ENCODE data around the gene SPECC1L.

SPECC1L gene

DNA sequence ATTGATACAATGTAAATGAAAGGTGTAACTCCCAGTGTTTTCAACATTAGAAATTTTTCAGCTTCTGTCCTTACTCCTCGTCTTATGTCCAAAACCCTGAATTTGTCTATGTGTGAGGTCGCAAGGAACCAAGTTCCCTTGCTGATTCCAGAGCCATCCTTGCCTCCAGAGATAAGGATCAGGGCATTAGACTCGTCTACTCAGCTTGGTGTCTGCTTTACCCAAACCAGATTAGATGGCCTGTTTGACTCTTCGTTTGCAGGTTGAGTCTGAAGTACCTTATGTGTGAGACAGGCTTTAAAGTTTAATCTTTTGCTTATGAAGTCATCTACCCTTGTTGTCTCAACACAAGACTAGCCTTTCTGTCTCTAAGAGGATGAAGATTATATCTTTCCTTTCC, 55.6 kb downstream of the SPECC1L start:
- no peak for DNase-seq

DNA sequence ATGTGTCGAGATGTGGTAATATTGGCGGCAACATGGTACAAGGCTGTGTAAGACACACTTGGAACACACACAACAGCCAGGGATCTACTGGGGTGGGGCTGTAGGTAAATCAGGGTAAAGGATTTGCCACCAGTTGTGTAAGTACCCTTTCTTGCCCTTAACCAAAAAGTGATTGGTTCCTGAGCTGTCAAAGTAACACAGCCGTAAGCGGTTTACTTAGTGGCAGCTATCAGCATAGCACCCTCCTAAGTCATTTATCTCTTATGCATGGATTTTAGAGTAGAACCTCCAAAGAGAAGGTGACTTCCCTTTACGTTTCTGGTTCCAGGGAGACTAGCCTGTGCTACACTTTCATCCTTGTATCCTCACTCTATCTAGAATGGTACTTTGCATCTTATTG, 57.2 kb downstream of the SPECC1L start:
- DNase-seq: no peak

DNA sequence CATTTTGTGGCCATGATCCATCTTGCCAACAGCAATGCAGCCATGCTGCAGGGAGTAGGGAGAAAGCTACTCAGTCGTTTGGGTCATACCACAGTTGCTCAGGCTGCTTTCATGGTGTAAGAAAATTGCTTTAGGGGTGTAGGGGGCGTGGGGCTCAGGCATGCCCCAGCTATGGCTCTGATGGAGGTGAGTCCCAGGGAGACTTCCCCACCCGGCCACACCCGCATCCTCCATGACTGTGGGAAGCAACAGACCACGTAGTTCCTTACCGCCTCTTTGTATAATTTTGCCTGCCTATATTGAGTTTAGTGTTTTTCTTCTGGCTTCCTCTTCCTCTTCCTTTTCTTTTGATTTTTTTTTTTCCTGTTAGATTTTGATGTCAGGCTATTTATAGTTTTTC, 58.8 kb downstream of the SPECC1L start:
- no peak for DNase-seq

GRCh38 chr22:24330636-24331035, 60.0 kb downstream of the SPECC1L start:
- no peak for DNase-seq

DNA sequence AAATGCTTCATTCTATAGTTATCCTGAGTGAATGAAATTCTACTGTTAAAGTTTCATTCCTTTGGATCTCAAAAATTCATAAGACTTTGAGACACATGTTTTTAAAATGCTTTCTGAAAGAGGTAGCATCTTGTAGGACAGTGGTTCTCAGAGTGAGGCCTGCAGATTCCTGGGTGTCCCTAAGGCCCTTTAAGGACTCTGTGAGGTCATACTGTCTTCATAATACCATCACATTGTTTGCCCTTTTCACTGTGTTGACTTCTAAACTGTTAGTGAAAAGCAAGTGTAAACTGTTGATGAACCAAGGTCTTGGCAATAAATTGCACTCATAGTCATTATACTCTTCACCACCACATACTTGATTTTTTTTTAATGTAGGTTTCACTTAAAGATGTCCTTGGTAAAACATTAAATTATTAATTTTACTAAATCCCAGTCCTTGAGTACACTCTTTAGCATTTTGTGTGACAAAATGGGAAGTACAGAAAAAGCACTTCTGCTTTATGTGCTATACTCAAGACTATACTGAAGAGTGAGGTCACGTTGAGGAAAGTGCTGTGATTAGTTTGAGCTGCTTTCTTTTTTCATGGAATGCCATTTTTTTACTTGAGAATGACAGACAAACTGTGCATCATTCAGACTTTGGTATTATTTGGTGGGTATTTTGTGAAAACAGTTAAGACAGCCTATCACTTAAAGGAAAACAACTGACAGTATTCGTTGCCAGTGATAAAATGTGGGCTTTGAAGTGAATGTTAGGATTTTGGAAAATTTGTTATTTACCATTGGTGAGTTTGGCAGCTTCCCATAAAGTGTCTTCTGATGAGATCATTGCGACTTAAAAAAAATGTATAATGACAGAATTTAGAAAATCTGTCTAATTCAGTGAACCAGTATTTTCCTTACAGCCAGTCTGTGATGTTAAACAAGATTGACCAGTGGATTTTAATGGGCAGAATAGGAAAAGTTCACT, 61.1 kb downstream of the SPECC1L start:
- no peak for DNase-seq

- no peak for DNase-seq
Observed at GRCh38 chr22:24333301-24333700, 62.7 kb downstream of the SPECC1L start.

DNA sequence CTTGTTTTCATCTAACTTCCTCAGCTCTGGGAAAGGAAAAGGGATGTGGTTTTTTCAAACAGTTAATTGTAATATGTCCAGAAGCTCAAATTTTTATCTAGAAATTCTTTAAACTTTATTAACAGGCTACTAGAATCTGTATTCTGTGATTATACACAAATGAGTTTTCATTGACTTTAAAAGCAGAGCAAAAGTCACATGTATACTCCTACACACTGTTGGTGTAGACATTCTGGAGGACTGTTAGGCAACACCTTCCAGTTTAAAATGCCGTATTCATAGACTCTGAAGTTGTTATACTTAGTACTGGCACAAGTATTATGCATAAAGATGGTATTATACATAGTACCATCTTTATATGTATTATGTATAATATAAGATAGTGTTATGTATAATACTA, 64.9 kb downstream of the SPECC1L start:
- DNase-seq: no peak

DNA sequence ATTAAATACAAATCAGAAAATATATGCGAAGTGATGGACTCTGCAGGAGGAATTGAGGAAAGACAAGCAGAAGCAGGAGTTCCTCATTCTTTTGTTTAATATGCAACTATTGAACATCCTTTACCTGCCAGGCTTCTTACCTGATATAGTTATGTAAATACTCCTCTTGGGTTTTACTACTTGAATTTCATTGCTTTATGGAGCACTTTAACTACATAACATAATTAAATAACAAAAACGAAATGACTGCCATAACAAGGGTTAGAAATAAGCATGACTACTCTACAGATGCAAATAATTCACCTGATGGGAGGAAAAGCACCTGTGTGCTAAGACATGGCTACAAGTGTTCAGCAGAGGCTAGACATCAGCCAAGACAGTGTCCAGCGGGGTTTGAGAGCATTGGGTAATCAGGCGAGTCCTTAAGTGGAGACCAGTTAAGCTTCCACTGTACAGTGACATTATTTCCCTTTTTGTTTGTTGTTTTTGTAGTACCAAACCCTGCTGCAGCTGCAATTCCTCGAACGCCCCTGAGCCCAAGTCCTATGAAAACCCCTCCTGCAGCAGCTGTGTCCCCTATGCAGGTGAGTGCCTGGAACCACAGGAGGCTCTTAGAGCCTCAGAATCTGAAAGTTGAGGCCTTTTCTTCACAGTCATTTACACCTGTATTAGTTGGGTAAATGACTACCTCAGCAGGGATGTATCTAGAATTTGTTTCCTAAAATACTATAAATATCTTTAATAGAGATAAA, 67.4 kb downstream of the SPECC1L start:
- no peak for DNase-seq

DNA sequence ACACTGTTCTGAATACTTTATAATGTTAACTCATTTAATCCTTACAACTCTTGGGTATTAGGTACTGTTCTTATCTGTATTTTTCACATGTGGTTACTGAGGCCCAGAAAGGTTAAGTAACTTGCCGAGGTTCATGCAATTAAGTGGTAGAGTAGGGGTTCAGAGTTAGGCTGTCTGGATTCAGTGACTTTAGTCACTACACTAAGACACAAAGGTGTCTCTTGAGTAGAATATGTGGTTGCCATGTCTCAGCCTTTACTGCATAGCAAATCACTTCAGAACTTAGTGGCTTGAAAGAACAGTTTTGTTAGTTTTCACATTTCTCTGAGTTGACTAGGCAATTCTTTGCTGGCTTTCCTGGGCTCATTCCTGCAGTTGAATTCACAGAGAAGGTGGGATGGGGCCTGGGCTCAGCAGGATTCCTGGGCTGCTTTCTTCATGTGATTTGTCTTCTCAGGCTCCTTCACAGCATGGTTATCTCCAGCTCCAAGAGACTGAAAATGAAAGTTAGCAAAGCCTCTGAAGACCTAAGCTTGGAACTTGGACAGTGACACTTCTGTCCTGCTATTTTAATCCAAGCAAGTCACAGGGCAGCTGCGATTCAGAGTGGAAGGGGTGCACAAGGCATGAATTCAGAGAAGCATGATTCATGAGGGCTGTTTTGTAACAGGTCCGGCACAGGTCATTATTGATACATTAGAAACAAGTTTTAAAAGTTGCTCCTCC, 68.3 kb downstream of the SPECC1L start:
- DNase-seq: no peak

DNA sequence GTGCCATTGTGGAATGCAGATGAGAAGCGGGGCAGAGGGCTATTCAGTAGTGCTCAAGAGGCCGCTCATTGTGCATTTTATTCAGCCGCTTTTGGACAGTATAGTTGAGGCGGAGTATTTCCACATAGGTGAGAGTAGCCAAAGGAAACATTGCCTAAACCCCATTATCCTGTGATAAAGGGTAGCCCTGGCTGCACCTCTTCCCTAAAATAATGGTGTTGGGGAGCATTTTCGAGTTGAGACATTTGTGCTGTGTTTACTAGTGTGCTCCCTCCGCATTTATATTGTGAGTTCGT, 68.8 kb downstream of the SPECC1L start:
- no peak for DNase-seq

DNA sequence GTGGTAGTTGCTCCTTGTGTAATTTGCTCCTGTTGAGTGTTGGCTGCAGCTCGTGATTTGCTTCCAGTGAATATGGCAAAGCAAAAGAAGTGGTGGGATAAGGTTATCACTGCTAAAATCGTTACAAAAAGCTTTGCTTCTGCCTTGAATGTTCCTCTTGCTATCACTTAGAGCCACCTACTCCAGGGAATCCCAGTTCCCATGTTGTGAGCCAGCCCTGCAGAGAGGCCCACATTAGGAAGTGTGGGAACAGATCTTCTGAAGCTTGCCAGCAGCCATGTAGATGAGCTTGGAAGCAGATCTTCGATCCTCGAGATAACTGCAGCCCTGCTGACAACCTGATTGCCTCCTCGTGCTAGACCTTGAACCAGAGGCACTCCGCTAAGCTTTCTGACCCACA, 71.0 kb downstream of the SPECC1L start:
- no peak for DNase-seq

- no peak for DNase-seq
Observed at GRCh38 chr22:24350627-24351026, 80.0 kb downstream of the SPECC1L start.

DNA sequence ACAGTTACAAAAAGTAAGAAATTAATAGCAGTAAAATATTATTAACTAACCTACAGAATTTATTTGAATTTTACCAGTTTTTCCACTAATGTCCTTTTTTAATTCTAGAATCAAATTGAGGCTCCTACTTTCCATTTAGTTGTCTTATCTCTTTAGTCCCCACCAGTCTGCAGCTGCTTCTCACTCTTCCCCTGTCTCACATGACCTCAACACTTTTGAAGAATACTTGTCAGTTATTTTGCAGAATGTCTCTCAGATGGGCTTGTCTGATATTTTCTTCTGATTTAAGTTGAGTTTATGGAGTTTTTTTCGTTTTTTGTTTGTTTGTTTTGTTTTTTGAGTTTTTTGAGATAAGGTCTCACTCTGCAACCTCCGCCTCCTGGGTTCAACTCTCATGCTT, 82.5 kb downstream of the SPECC1L start:
- DNase-seq: no peak

DNA sequence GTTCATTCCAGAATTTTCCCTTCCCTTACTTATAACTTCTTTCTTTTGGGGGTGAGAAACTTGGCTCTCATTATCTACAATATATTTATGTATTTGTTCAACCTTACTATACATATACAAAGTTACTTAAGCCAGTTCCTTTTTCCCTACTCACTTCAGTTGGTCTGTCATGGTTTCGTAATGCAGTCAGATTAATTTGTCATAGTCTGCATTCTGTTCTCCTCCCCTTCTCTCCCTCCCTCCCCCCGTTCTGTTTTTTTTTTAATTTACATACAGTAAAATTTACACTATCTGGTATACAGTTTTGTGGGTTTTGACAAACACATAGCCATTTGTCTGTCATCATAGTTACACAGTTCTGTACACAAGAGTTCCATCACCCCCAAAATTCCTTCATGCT, 84.9 kb downstream of the SPECC1L start:
- DNase-seq: no peak

- no peak for DNase-seq
Observed at GRCh38 chr22:24357547-24357946, 86.9 kb downstream of the SPECC1L start.

- DNase-seq: no peak
Observed at GRCh38 chr22:24358105-24358836, 87.6 kb downstream of the SPECC1L start.

- no peak for DNase-seq
Observed at GRCh38 chr22:24359452-24360120, 89.0 kb downstream of the SPECC1L start.

- DNase-seq: no peak
Observed at GRCh38 chr22:24361976-24362646, 91.5 kb downstream of the SPECC1L start.

DNA sequence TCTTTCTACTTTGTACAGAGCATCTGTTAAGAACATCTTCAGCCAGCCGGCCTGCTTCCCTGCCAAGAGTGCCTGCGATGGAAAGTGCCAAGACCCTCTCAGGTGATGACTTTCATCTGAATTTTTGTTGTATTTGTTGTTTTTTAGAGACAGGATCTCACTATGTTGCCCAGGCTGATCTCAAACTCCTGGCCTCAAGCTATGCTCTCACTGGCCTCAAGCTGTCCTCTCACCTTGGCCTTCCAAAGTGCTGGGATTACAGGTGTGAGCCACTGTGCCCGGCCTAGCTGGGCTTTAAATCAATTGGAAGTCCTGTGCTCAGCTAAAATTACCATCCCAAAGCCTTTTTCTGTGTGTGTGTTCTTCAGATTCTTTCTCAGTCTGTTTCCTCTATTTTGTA, 92.6 kb downstream of the SPECC1L start:
- no peak for DNase-seq

DNA sequence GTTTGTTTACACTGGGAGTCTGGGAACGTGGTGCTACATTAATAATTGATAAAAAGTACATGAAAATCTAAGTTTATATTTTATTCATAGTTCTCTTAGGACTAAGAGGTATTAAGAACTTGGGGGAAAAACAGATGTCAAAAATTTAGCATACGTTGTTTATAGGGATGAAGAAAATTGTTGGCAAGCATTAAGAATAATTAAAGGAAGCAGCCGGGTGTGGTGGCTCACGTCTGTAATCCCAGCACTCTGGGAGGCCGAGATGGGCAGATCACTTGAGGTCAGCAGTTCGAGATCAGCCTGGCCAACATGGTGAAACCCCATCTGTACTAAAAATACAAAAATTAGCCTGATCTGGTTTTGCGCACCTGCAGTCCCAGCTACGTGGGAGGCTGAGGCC, 96.1 kb downstream of the SPECC1L start:
- no peak for DNase-seq

- DNase-seq: no peak
Observed at GRCh38 chr22:24367841-24368240, 97.2 kb downstream of the SPECC1L start.

GRCh38 chr22:24370401-24370800, 99.8 kb downstream of the SPECC1L start:
- no peak for DNase-seq
